Measurements from ENCODE around the gene HS3ST3A1.

GRCh38 chr17:13540546-13540945, 61.2 kb downstream of the HS3ST3A1 start:
- TF ChIP-seq POLR2A (IDR thresholded peaks at IDR 0.05; ENCODE audit: borderline replicate concordance, extremely low read depth, insufficient read depth, insufficient read length) (no peak), RAD21 (IDR thresholded peaks at IDR 0.05; ENCODE audit: low read depth) (no peak), CTCF (IDR thresholded peaks at IDR 0.05 in 2 of 3, conservative IDR thresholded peaks at IDR 0.05 in 1 of 3; ENCODE audit: borderline replicate concordance in 1 of 3, insufficient read depth in 1 of 3, low read depth in 2 of 3, low read length in 2 of 3) (no peak)
